ENCODE measurements around the gene NR5A2. TPM values are rescaled to one million over a fixed set of nuclear protein-coding genes. Genes with fewer than 3 reads are reported as not detected.
A peak's percentile ranks its signal among the peaks of the same experiment; 100 is the strongest.

Gene NR5A2
- polyA plus RNA-seq (2013, experiment 1 of 2; ENCODE audit: insufficient read length), result 2.3 TPM
- polyA plus RNA-seq (2013, experiment 2 of 2; ENCODE audit: insufficient read length), result 2.4 TPM

DNA sequence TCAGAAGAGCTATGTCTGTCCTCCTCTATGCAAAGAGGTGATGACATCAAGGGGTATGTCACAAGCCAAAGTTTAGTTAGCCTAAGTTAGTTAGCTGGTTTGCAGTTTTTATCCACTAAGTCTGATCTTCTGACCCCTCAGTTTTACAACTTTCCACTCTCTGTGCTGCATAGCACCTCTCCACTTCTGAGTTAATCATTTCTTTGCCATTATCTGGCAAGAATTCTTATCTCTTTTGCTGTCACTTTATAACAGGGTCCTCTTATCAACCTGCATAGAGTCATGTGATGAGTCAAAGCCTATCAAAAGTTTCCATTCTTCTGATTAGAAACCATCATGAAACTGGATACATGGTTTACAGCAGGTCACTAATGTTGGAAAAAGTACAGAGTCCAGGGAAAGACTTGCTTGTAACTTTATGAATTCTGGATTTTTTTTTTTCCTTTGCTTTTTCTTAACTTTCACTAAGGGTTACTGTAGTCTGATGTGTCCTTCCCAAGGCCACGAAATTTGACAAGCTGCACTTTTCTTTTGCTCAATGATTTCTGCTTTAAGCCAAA, at the start of gene NR5A2:
Gene NR5A2 (plus strand): TSS at position 447 of the 560 bp plus-strand sequence. CDS start 138 bp downstream, outside the sequence.
- no peak for DNase-seq

DNA sequence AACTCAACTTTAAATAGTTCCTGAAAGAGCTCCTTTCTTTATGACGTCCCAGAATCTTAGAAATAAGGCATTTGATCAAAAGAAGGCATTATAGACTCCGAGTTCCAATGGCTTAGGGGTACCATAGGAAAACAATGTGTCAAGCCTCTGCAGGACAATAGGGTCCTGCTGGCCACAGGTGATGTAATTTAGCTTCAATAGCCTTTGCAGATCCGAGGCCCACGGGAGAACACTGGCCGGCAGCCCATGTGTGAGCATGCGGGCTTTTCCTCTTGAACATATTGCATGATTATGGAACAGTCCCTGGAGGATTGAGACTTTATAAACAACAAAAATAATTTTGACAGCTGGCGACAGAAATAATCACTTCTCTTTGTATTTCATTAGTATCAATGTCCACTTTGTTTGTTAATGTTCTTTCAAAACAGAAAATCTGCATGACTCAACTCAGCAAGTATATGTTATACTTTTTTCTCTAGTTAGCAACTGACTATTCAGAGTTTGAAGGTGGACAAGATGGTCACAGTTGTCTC, 49.0 kb upstream of the NR5A2 start:
- DNase-seq, result no peak

DNA sequence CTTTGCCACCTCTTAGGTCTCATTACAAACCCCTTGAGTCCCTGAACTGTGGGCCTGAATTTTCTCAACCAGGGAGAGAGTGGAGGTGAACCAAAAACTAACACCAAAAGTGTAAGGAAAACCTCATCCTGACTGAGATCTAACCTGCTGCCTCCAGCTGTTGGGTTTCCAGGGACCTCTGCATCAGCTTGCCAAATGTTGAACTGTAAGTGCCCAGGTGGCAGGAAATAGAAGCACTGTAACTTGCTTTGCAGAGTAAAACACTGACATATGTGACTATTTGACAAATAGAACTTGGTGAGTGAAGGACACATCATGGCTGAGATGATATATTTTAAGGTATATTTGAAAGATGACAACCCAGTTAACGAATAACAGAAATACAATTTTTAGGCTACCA, 48.4 kb upstream of the NR5A2 start:
- DNase-seq, result no peak

DNA sequence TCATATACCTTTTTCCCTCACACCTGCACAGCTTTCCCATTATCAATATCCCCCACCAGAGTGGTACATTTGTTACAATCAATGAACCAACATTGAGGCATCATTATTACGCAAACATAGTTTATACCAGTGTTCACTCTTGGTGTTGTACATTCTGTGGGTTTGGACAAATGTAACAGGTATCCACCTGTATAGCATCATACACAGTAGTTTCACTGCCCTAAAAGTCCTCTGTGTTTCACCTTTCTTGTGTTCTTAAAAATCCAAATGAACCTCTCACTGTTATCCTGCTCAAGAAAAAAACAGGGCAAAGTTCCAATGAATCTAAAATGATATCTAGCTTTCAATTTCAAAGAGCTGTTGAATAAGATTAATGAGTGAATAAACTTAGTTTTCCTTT, 45.9 kb upstream of the NR5A2 start:
- no peak for DNase-seq

DNA sequence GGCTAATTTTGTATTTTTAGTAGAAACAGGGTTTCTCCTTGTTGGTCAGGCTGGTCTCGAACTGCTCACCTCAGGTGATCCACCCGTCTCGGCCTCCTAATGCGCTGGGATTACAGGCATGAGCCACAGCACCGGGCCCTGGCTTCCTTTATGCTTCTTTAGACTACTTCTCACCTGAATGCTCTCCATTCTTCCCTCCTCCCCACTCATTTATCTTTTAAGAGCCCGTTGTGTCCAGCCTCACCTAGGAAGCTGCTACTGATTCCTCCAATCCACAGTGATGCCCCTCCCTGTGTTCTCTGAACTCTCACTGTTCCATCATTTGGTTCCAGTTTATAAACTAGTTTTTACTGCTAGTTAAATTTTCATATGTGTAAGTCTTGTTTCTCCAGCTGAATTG, 44.9 kb upstream of the NR5A2 start:
- DNase-seq, result no peak

DNA sequence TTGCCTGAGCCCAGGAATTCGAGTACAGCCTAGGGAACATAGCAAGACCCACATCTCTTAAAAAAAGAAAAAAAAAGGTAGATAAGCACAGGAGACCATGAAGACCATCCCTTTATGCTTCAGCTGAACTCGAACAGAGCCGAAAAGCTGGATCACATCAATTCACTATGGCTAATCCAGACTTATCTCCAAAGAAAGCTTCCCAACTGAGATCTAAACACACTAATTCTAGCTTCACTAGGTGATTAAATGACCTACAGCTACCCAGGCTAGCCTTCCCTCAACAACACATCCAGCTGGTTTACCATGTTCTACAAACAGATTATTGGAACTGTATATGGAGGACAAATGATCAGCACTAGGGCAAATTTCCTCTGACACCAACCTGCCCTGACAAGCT, 44.0 kb upstream of the NR5A2 start:
- no peak for DNase-seq

DNA sequence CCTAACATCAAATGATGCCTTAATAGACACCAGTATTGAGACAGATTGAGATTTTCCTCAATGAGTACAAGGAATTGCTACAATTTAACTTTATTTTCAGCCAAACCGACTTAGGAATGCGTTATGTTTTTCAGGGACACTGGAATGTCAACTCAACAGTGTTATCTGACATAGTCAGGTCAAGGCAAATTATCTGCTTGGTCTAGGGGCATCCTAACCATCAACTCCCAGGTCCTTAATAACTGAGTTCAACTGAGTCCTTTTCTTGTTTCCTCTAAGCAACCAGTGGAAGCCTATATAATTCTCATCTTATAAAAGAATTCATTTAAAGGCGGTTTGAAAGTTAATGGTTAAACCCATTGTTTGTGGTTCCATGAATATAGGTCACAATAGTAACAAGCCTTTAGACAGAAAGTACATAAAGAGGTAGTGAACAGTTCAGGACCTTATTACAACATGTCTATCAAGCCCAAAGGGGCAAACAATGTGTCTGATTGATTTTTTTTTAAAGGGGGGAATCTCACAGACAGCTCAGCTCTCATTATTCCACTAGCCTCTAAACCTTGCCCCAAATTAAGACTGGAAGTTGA, 32.3 kb upstream of the NR5A2 start:
- no peak for DNase-seq

DNA sequence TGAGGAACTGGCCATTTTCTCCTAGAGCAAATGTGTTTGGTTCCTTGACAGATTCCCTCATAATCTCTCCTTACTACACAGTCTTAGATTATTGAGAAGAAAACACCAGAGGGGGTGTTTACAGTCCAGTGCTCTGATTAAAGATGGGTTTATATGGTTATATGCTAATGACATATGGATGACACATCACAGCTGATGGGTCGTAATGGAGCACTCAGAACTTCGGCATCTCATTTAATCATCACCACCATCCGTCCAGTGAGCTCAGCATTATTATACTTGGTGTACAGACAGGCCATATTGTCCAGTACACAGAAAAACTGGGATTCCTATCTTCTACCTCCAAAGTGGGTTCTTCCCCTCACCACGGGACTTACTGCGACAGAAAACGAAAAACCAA, 22.3 kb upstream of the NR5A2 start:
- peak; percentile 41 for DNase-seq

DNA sequence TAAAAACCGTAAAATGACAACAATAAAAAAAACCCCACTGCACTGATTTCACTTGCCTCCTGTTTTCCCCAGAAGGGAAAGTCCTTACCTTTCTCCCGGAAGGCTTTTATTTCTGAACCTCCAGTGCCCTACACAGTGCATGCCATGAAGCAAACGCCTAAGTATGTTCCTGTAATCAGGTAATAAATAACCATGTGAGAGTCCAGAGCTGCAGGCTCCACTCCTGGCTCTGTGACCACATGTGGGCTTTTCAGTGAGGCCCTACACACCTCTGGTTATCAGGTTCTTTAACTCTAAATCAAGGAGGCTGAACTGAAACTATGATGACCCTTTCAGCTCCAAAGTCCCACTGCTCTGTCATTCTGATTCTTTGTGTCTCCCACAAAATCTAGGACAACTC, 20.8 kb upstream of the NR5A2 start:
- DNase-seq, result no peak

DNA sequence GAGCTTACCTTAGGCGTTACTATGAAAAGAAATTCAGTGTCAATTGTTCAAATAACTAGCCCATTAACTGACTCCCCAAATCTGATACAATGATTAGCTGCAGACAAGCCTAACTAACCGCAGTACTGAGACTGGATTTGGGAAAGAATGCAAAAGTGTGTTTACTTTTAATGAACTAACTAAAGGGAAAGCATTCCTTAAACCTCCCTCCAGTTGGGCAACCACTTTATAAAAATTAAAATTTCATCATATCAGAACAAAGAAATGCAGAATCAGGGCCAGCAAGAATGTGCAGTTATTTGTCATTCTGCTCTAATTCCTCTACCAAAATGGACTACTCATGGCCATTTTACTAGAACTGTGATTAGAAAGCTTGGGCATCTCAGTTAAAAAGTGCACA, 11.7 kb upstream of the NR5A2 start:
- no peak for DNase-seq

DNA sequence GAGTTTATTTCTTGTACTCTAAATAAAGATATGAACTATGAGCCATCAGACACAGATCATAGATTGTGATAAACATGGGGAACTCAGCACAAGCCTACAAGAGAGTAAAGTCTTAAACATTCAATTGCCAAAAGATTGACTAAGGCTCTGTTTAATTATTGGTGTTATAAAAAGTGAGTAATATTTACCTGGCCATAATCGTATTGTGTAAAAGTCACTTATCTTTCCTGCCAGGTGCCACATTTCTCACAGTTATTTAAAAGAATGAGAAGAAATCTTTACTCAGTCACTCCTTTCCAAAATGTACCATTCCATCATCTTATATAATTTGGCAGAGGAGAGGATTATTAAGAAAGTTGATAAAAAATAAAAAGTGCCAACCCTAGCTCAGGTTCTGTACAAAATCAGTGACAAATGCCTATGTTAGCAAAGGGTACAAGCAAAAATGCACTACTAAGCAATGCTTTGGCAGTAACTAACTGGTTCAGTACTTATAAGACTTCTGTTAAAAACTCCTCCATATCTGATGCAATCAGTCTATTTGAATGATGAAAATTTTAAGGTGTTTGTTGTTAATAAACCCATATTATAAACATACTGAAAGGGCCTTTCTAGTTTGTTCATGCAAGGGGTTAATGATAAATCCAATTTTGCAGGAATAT, 5.8 kb upstream of the NR5A2 start:
- no peak for DNase-seq

DNA sequence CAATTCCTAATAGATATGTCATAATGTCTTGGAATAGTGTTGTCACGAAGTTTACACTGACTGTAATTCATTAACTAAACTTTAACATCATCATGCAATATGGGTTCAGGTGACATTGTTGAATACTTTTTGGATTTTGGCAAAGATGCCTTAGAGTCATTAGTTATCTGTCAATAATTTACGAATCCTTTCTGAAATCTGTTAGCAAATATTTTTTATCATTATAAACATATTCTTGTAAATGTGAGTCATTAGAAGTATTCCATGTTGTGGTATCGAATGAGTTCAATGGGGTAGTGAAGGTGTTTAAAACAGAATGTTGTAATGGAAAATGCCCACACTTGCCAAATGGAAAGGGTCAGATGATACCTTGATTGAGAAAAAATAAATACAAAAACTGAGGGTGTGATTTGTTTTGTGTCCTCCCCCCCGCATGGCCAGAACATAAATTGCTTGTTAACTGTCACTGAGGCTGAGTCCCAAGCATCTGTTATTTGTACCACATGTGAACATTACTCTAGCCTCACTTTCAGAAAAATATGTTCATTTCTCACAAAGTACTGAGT, 5.2 kb upstream of the NR5A2 start:
- no peak for DNase-seq

DNA sequence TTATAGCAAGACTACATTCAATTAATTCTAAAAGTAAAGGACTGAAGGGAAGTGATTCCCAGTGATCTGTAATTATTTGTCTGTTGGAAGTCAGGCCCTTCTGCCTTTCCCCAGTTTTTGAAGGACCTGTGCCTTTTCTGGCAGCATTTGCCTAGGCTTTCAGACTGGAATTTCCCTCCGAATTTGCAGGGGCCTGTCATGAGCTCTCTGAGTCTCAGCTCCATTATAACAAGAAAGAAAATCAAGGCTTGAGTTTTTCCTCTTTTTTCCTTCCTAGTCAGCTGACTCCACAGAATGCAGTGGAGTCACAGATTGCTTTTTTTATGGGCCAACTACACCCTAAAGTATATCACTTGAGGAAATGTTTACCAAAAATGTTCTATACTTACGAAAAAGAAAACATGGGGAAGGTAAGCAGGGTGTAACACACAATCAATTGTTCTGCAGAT, 1.1 kb downstream of the NR5A2 start:
- no peak for DNase-seq

DNA sequence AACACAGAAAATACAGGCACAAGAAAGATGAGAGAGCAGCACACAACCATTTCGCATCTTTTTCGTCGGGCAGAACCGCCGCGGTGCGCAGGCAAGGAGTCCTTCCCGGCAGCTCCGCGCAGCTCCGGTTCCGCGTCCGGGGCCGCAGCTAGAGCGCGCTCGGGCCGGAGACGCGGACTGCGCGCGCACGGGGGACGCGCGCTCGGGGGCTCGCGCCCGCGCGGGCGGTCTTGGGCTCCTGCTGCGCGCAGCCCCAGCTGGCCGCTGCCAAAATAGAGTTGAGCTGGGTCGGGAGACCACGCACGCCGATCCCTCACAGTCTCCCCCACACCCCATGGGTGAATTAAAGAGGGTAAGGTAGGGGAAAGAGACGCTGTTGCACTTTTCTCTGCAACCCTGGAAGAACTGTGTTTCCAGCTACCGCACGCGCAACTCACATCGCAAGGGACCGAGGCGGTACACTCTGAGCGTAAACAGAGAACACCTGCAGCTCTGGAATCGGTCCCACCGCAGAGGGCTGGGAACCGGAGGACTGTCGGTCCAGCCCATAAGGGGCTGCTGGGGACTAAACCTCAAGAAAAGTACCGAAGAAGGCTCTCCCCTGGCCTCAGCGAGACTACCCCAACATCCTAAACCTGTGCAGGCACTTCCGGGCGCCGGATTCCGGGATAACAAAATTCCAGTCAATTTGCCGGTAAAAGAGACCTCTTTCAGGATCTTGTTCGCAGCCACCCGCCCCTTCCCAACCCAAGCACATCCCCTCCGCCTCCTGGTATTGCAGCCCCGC, 1.7 kb downstream of the NR5A2 start:
- peak; percentile 37 for DNase-seq

DNA sequence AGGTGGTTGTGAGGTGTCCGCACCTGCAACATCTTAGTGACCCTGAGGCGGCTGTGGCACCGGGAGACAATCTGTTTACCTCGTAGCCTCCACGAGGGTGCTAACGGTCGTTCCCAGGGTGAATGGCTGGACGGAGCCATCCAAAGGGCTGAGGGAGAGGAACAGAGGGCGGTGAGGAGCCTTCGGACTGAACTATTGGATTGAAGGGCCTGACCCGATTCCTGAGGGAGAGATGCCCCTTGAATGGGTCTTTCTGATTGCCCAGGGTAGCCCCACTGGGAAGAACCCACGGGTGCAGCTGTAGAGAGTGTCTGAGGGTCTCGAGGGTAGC, 2.3 kb downstream of the NR5A2 start:
- no peak for DNase-seq

DNA sequence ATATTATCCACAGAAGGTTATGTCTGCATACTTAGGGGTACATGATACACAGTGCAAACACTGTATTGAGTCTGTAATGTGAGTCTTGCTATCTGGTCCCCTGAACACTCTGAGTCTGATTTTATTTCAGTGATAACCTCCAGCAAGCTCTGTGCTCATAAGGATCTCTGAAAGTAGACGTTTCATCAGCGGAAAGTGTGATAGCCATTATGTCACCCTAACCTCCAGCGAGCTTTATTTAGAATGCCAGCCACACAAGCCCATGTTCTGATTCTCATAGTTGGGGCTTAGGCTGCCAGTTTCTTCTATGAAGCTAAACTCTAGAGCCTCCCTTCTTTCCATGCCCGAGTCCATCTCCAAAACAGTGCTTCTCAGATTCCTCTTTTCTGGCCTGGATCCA, 3.3 kb downstream of the NR5A2 start:
- DNase-seq, result no peak

DNA sequence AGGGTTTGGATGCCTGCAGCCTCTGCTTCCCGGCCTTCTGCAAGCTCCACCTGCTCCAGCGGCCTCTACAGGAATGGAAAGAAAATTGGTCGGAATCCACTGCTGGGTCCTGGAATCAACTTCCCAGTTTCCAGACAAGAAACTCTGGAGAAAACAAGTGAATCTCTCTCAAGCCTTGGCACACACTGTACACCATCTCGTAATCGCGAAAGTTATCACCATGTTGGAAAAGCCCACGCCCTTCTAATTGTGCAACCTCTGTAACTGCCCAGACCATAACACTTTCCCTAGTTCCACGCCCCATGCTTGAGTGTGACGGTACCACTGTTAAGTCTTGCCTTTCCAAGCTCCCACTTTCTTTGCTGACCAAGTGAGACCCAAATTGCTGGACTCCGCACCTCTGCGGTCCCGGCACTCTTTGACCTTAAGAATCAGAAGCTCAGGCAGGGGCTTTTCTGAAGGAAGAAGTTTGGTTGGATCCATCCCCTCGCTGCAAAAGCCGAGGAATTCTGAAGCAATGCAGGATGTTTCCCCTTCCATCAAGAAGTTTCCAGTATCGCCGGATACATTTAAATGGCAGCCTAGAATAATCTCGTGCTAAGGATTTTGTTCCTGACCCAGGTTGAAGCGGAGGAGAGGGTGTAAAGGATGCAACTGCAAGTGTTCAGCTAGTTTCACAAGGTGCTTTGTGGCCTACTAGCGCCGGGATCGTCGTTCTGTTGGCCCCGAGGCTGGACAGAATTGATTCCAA, 6.2 kb downstream of the NR5A2 start:
- DNase-seq, result no peak

DNA sequence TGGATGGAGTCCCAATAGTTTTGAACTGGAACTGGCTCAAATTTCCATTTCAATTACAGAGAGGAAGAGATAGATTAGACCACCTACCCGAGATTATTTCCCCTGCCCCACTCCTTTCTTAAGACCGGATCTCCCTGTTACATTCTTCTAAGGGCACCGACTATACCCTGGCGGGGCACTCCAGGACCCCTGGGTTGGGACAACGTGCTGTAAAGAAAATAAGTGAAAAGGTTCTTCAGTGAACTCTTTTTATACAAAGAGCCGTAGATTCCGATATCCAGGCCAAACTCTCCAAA, 6.7 kb downstream of the NR5A2 start:
- DNase-seq, result no peak

DNA sequence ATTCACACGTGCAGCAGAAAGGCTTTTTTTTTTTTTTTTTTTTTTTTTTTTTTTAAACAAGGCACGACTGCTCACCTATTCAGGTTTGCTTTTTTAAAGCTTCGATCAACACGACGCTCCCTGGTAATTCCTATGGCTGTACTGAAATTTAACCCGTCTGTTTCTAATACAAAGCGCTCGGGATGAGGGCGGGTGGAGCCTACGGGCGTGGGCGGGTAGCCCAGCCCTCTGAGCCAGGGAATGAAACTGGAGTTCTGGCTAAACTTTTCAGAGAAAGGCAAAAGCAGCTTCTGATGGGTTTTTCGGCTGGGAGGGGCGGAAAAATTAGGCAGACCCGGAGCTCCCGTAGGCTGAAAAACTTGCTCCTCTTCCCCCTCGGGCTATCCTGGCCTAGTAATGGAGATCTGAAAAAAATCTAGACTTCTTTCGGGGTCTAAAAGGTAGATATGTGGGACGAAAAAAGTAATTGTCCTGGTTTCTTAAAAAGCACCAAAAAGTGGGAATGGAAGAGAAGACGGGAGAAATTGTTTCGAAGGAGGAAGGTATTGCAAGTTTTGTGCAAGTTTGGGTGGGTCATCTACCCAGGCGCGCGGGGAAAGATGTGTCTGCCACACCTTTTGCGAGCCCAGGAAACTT, 7.4 kb downstream of the NR5A2 start:
- DNase-seq, result peak; percentile 54

DNA sequence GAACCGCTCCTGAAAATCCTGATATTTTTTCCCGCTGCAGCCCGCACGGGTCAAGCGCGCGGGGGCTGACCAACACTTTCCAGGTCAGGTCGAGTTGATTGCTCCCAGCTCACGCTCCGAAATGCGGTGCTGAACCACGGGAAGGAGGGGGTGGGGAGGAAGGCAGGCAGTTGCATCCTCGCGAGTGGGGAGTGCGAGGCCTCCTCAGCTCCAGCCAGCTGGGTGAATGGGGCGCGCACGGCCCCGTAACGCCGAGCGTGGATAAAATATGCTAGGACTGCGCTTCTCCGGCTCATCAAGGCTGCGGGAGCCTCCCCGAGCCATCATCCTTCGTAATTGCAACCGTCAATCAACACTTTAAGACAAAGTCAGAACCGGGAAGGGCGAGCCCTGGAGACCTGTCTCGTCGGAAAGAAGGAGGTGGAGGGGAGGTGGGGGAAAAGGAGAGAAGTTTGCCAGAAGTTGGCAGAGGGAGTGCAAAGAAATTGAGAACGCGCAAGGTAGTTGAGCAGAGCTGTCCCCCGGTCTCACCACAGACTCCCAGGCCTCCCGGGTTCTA, 8.0 kb downstream of the NR5A2 start:
- no peak for DNase-seq

DNA sequence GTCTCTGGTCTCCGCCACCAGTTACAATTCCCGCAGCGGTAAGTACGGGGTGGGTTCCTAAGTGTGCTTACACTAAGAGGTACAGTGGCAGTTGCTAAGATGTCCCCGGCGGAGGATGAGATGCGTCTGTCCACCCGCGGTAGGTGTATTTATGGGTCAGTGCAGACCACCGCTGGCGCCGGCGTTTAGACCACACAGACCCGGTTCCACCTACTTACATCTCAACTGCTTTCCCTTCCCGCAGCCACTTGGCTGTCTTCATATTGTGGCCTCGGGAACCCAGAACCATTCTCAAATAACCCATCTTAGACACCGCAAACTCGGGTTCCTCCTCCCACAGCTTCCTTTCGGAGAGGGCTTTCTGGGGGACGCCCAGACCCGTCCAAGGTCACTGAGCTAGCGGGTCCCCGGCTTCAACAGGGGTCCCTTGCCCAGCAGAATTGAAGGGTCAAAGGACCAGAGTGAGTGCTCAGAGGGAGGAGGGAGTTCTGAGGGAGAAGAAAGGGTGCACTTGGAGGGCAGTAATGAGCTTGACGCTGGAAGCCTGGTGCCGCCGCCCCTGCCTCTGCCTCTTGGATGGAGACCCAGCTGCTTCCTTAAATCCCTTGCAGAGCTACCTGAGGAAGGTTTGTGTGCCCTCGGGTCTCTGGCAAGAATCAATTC, 8.6 kb downstream of the NR5A2 start:
- DNase-seq, result no peak

All from fibroblast of skin of abdomen (primary cell).